Uterus (tissue), 4 donors: ENCODE results near the gene PTPN1. TPM values are rescaled to one million over a fixed set of nuclear protein-coding genes. Genes with fewer than 3 reads are reported as not detected.
A peak's percentile ranks its signal among the peaks of the same experiment; 100 is the strongest.

Experiments
- DNase-seq, 2 donors: peaks; one replicate each; pipeline ENCODE4 v3.0.0-alpha.2; 2019 to 2020
- H3K27ac ChIP-seq, 2 donors: fragments of 200-600 bp; sonication (generic); 1 replicate in 1 of 2; 2 replicates in 1 of 2; pipeline ENCODE4 v1.5.1; 2016 to 2018
- H3K27me3 ChIP-seq, 2 donors: fragments of 200-600 bp; sonication (generic); one replicate each; pipeline ENCODE4 v1.5.1; 2018 to 2019; ENCODE audit warnings: control low read depth in 1 of 2
- H3K36me3 ChIP-seq, 2 donors: fragments of 200-600 bp; sonication (generic); one replicate each; pipeline ENCODE4 v1.5.1; 2019; ENCODE audit warnings: control low read depth in 1 of 2
- H3K4me1 ChIP-seq, 2 donors: fragments of 200-600 bp; sonication (generic); one replicate each; pipeline ENCODE4 v1.5.1; 2018 to 2019; ENCODE audit warnings: control low read depth in 1 of 2
- H3K4me3 ChIP-seq, 2 donors: fragments of 200-600 bp; sonication (generic); 1 replicate in 1 of 2; 2 replicates in 1 of 2; pipeline ENCODE4 v1.5.1; 2018 to 2019; ENCODE audit warnings: mild to moderate bottlenecking in 1 of 2
- H3K9me3 ChIP-seq, 2 donors: fragments of 200-600 bp; sonication (generic); one replicate each; pipeline ENCODE4 v1.5.1; 2019; ENCODE audit warnings: control low read depth in 1 of 2
- POLR2A ChIP-seq, 2 donors: fragments of 450-650 bp; IDR thresholded peaks; one replicate each; pipeline ENCODE4 v1.6.1; 2016; ENCODE audit warnings: antibody characterized with exemption in 2 of 2, mild to moderate bottlenecking in 1 of 2, moderate library complexity in 1 of 2
- intact Hi-C: fragments of 100-400 bp; cut with DNase I; formaldehyde crosslinking; loops from one replicate; pipeline ENCODE4 v1.15.1; 2023; ENCODE audit warnings: low total_unique reads
- total RNA-seq, 4 donors: library from RNA; depleted of rRNA in 3 of 4; stranded (reverse); fragments of >200 nt in 3 of 4; gene quantifications; one replicate each; pipeline versions ENCODE4 v1.1.0 to v1.2.4, GENCODE V29; 2014 to 2023
- TF ChIP-seq, protein P1 (sequence below), 4 experiments: fragments of 200-600 bp in 2 of 4; fragments of 450-650 bp in 2 of 4; sonication (generic) in 2 of 4; IDR thresholded peaks; one replicate each; pipeline ENCODE4 v1.5.1; 2016 to 2019; ENCODE audit warnings: antibody characterized with exemption in 4 of 4, mild to moderate bottlenecking in 2 of 4, moderate library complexity in 1 of 4
- donor health status: DM: yes; HTN: yes; CAD: no.

PTPN1 gene
- total RNA-seq, 4 donors from 2014 or later: 14.1 to 33.9 (median 20.2) TPM

- intact Hi-C loops: no loop called here
- Histone ChIP-seq H3K36me3 (no peaks in the 10 kb centered on the region), H3K4me1 (peaks cover 0 to 11% of the 10 kb centered on the region in 2 donors), H3K27me3 (no peaks in the 10 kb centered on the region), H3K27ac (no peak overlapping the region), H3K4me3 (no peak overlapping the region), H3K9me3 (no peaks in the 10 kb centered on the region)
- DNase-seq: no peak
- TF ChIP-seq POLR2A (IDR thresholded peaks at IDR 0.05): no peak
- TF ChIP-seq, protein P1, sequence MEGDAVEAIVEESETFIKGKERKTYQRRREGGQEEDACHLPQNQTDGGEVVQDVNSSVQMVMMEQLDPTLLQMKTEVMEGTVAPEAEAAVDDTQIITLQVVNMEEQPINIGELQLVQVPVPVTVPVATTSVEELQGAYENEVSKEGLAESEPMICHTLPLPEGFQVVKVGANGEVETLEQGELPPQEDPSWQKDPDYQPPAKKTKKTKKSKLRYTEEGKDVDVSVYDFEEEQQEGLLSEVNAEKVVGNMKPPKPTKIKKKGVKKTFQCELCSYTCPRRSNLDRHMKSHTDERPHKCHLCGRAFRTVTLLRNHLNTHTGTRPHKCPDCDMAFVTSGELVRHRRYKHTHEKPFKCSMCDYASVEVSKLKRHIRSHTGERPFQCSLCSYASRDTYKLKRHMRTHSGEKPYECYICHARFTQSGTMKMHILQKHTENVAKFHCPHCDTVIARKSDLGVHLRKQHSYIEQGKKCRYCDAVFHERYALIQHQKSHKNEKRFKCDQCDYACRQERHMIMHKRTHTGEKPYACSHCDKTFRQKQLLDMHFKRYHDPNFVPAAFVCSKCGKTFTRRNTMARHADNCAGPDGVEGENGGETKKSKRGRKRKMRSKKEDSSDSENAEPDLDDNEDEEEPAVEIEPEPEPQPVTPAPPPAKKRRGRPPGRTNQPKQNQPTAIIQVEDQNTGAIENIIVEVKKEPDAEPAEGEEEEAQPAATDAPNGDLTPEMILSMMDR (IDR thresholded peaks at IDR 0.05): no peak
These were observed 61.3 kb downstream of the PTPN1 start for GRCh38 chr20:50571466-50571865.

DNA sequence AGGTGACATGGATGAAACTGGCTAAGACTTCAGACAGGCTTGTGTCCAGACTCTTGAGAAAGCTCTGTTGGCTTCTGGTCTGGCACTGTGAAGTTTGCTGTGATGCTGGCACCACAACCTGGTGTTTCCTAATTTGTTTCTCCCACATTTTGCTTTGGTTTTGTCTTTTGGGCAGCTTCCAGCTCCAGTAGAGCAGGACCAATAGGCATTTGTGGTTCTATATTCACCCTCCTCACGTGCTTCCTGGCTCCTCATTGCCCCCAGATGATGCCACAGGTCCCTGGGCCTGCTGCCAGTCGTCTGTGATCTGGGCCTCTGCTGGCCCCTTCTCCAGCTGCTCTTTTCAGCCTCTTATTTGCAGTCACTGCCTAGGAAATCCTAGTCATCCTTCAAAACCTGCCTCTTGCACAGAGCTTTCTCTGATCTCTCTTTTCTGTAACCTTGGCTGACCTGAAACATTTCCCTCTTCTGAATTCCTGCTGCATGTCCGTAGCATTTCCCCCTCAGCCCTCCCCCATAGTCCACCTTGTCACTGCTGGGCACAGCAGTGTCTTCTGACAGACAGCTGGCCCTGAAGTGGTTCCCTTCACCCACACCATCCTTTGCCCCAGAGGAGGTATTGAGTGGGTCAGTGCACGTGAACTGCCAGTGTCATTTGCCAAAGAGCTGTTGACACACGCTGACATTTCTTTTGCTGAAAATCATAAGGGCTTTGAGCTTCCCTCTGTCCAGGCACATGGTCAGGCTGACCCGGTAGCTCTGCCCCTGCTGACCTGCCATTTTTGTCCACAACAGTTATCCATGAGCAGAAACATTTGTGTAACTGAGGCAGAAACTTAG, 63.0 kb downstream of the PTPN1 start:
- no peaks in the 10 kb centered on the region for H3K27me3 ChIP-seq
- peaks cover 0 to 11% of the 10 kb centered on the region in 2 donors for H3K4me1 ChIP-seq
- intact Hi-C loops: no loop called here
- no peak overlapping the region for H3K4me3 ChIP-seq
- H3K9me3 ChIP-seq: no peaks in the 10 kb centered on the region
- DNase-seq: no peak
- no peak for TF ChIP-seq POLR2A (IDR thresholded peaks at IDR 0.05)
- TF ChIP-seq, protein P1 (IDR thresholded peaks at IDR 0.05): no peak
- peak overlapping the region; percentile 22 to 34 for H3K27ac ChIP-seq
- H3K36me3 ChIP-seq: no peaks in the 10 kb centered on the region

DNA sequence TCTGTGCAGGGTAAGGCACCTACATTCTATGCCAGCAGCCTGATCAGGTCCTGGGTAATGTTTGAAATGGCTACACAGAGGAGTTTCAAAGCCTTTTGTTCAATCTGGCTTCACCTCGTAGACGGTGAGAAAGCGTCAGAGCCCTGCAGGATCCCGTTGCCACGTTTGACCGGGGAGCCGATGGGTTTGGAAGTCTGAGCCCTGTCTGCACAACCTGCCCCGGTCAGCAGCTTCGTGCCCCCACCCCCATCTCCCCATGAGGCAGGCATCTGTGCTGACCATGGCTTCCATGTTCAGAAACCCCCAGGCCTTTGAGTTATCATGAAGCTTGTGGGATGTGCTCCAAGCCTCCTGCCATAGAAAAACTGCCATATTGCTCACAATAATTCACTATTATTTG, 63.9 kb downstream of the PTPN1 start:
- H3K27me3 ChIP-seq: no peaks in the 10 kb centered on the region
- H3K36me3 ChIP-seq: no peaks in the 10 kb centered on the region
- H3K9me3 ChIP-seq: no peaks in the 10 kb centered on the region
- H3K27ac ChIP-seq: no peak overlapping the region
- no peak for TF ChIP-seq POLR2A (IDR thresholded peaks at IDR 0.05)
- TF ChIP-seq, protein P1 (IDR thresholded peaks at IDR 0.05): no peak
- H3K4me1 ChIP-seq: peaks cover 0 to 11% of the 10 kb centered on the region in 2 donors
- DNase-seq: no peak
- no peak overlapping the region for H3K4me3 ChIP-seq
- intact Hi-C loops: no loop called here

GRCh38 chr20:50574586-50574985, 64.4 kb downstream of the PTPN1 start:
- no peaks in the 10 kb centered on the region for H3K27me3 ChIP-seq
- intact Hi-C loops: no loop called here
- no peaks in the 10 kb centered on the region for H3K9me3 ChIP-seq
- peaks cover 0 to 11% of the 10 kb centered on the region in 2 donors for H3K4me1 ChIP-seq
- TF ChIP-seq, protein P1 (IDR thresholded peaks at IDR 0.05): no peak
- no peak for TF ChIP-seq POLR2A (IDR thresholded peaks at IDR 0.05)
- DNase-seq: no peak
- no peaks in the 10 kb centered on the region for H3K36me3 ChIP-seq
- no peak overlapping the region for H3K4me3 ChIP-seq
- no peak overlapping the region for H3K27ac ChIP-seq
